H9 (cell line): ENCODE results near the gene EHD2. TPM values are rescaled to one million over a fixed set of nuclear protein-coding genes. Genes with fewer than 3 reads are reported as not detected.

Source experiments
- DNase-seq: peaks from one replicate; pipeline ENCODE4 v3.0.0-alpha.2; 2017
- H2AFZ ChIP-seq: one replicate; pipeline ENCODE4 v1.6.1; 2013; ENCODE audit warnings: mild to moderate bottlenecking, low read length, control low read depth, moderate library complexity
- H2AK5ac ChIP-seq: 2 replicates; pipeline ENCODE4 v1.6.1; 2013; ENCODE audit warnings: low read length, control low read depth, mixed read lengths; ENCODE audit not compliant: insufficient read length
- H2BK120ac ChIP-seq: one replicate; pipeline ENCODE4 v1.6.1; 2013; ENCODE audit warnings: low read depth, mild to moderate bottlenecking, low read length, control low read depth, inconsistent platforms; ENCODE audit not compliant: poor library complexity, severe bottlenecking
- H2BK12ac ChIP-seq: 2 replicates; pipeline ENCODE4 v1.6.1; 2013; ENCODE audit warnings: low read length, control low read depth, mixed read lengths, low read depth; ENCODE audit not compliant: insufficient read length
- H2BK15ac ChIP-seq: 2 replicates; pipeline ENCODE4 v1.6.1; 2013; ENCODE audit warnings: low read depth, low read length, control low read depth
- H2BK20ac ChIP-seq: one replicate; pipeline ENCODE4 v1.6.1; 2013; ENCODE audit warnings: low read depth, mild to moderate bottlenecking, low read length, control low read depth, inconsistent platforms; ENCODE audit not compliant: poor library complexity, severe bottlenecking
- H2BK5ac ChIP-seq: 2 replicates; pipeline ENCODE4 v1.6.1; 2013; ENCODE audit warnings: low read length, control low read depth, mixed read lengths; ENCODE audit not compliant: insufficient read length
- H3K14ac ChIP-seq: 2 replicates; pipeline ENCODE4 v1.6.1; 2013; ENCODE audit warnings: low read length, control low read depth; ENCODE audit not compliant: insufficient read depth
- H3K18ac ChIP-seq: 2 replicates; pipeline ENCODE4 v1.6.1; 2013; ENCODE audit warnings: low read depth, mild to moderate bottlenecking, mixed read lengths, low read length, control low read depth; ENCODE audit not compliant: insufficient read length
- H3K23ac ChIP-seq: 2 replicates; pipeline ENCODE4 v1.6.1; 2013; ENCODE audit warnings: low read length, control low read depth, mixed read lengths, low read depth; ENCODE audit not compliant: insufficient read length
- H3K23me2 ChIP-seq: 2 replicates; pipeline ENCODE4 v1.6.1; 2013; ENCODE audit warnings: low read depth, mild to moderate bottlenecking, mixed read lengths, low read length, control low read depth; ENCODE audit not compliant: insufficient read length, poor library complexity, severe bottlenecking
- H3K27ac ChIP-seq: 2 replicates; pipeline ENCODE4 v1.5.1; 2013; ENCODE audit warnings: low read length, control low read depth, mixed read lengths, low read depth; ENCODE audit not compliant: insufficient read length
- H3K27me3 ChIP-seq: 2 replicates; pipeline ENCODE4 v1.6.1; 2013; ENCODE audit warnings: low read length, control low read depth, inconsistent platforms; ENCODE audit not compliant: insufficient read depth
- H3K4ac ChIP-seq: 2 replicates; pipeline ENCODE4 v1.6.1; 2013; ENCODE audit warnings: low read depth, mild to moderate bottlenecking, control low read depth, inconsistent platforms, low read length, moderate library complexity
- H3K4me1 ChIP-seq: 2 replicates; pipeline ENCODE4 v1.6.1; 2013; ENCODE audit warnings: low read length, control low read depth, inconsistent platforms; ENCODE audit not compliant: insufficient read depth
- H3K4me2 ChIP-seq: 2 replicates; pipeline ENCODE4 v1.6.1; 2013; ENCODE audit warnings: low read length, control low read depth, mixed read lengths; ENCODE audit not compliant: insufficient read length, insufficient read depth
- H3K56ac ChIP-seq: 2 replicates; pipeline ENCODE4 v1.6.1; 2013; ENCODE audit warnings: low read depth, mild to moderate bottlenecking, mixed read lengths, low read length, control low read depth; ENCODE audit not compliant: insufficient read length
- H3K79me1 ChIP-seq: 2 replicates; pipeline ENCODE4 v1.6.1; 2013; ENCODE audit warnings: low read depth, mild to moderate bottlenecking, moderate library complexity, low read length, control low read depth, inconsistent platforms; ENCODE audit not compliant: insufficient read depth, poor library complexity, severe bottlenecking
- H3K79me2 ChIP-seq: 2 replicates; pipeline ENCODE4 v1.6.1; 2013; ENCODE audit warnings: low read length, control low read depth, inconsistent platforms; ENCODE audit not compliant: insufficient read depth
- H3K9ac ChIP-seq: 2 replicates; pipeline ENCODE4 v1.6.1; 2013; ENCODE audit warnings: low read length, control low read depth, mixed read lengths; ENCODE audit not compliant: insufficient read length; ENCODE audit errors: extremely low read depth
- H3K9me3 ChIP-seq: one replicate; pipeline ENCODE4 v1.6.1; 2013; ENCODE audit warnings: low read depth, low read length, inconsistent platforms; ENCODE audit not compliant: control insufficient read depth
- H3T11ph ChIP-seq: one replicate; pipeline ENCODE4 v1.6.1; 2013; ENCODE audit warnings: mild to moderate bottlenecking, low read length, control low read depth, inconsistent platforms
- H4K20me1 ChIP-seq: one replicate; pipeline ENCODE4 v1.6.1; 2013; ENCODE audit not compliant: control insufficient read depth, insufficient read length, insufficient read depth
- H4K5ac ChIP-seq: 2 replicates; pipeline ENCODE4 v1.6.1; 2013; ENCODE audit warnings: low read depth, mild to moderate bottlenecking, mixed read lengths, low read length, control low read depth; ENCODE audit not compliant: insufficient read length
- H4K8ac ChIP-seq: replicated peaks from 2 replicates; pipeline ENCODE4 v1.6.1; 2013; ENCODE audit warnings: low read length, control low read depth, mixed read lengths, low read depth; ENCODE audit not compliant: insufficient read length
- H4K91ac ChIP-seq: 2 replicates; pipeline ENCODE4 v1.6.1; 2013; ENCODE audit warnings: low read depth, mild to moderate bottlenecking, moderate library complexity, mixed read lengths, low read length, control low read depth; ENCODE audit not compliant: insufficient read length
- H3K27ac Mint-ChIP-seq, 3 experiments: 2 replicates in 2 of 3; 3 replicates in 1 of 3; pipeline ENCODE4 v1.8.0; 2020 to 2021; ENCODE audit warnings: mixed read lengths in 3 of 3, mild to moderate bottlenecking in 1 of 3, moderate library complexity in 1 of 3
- H3K27me3 Mint-ChIP-seq: 2 replicates; pipeline ENCODE4 v1.8.0; 2021; ENCODE audit warnings: low read depth, mild to moderate bottlenecking, moderate library complexity, mixed read lengths
- H3K36me3 Mint-ChIP-seq, 3 experiments: 2 replicates in 2 of 3; 3 replicates in 1 of 3; pipeline ENCODE4 v1.8.0; 2020 to 2021; ENCODE audit warnings: low read depth in 3 of 3, mixed read lengths in 3 of 3; ENCODE audit not compliant: insufficient read depth in 1 of 3
- H3K4me1 Mint-ChIP-seq, 2 experiments: 2 replicates each; pipeline ENCODE4 v1.8.0; 2020; ENCODE audit warnings: mixed read lengths in 2 of 2
- H3K4me3 Mint-ChIP-seq, 2 experiments: 2 replicates in 1 of 2; 3 replicates in 1 of 2; pipeline ENCODE4 v1.8.0; 2020 to 2021; ENCODE audit warnings: mild to moderate bottlenecking in 2 of 2, mixed read lengths in 2 of 2, moderate library complexity in 1 of 2
- H3K9me3 Mint-ChIP-seq, 2 experiments: 2 replicates in 1 of 2; 3 replicates in 1 of 2; pipeline ENCODE4 v1.8.0; 2020; ENCODE audit warnings: mild to moderate bottlenecking in 2 of 2, mixed read lengths in 2 of 2, moderate library complexity in 1 of 2
- WGBS: extraction: QIAGEN DNeasy Blood & Tissue Kit; methylation state at CpG from one replicate; pipeline ENCODE4 v1.1.7; 2013; ENCODE audit warnings: missing lambda C conversion rate, low lambda C conversion rate, mixed read lengths; ENCODE audit not compliant: insufficient read length; ENCODE audit errors: extremely low coverage; 5-methylcytosine and 5-hydroxymethylcytosine counted together
- total RNA-seq: library from RNA; stranded (reverse); gene quantifications from 2 replicates; pipeline ENCODE4 v1.2.1, GENCODE V29; 2021
- TF ChIP-seq, protein P1 (sequence below): fragments of 200-600 bp; sonication (generic); conservative IDR thresholded peaks from 3 replicates; pipeline ENCODE4 v1.8.0; 2021; ENCODE audit warnings: antibody characterized with exemption, mild to moderate bottlenecking

Gene EHD2
- total RNA-seq, 1 experiment from 2014 or later: 19.7 TPM

DNA sequence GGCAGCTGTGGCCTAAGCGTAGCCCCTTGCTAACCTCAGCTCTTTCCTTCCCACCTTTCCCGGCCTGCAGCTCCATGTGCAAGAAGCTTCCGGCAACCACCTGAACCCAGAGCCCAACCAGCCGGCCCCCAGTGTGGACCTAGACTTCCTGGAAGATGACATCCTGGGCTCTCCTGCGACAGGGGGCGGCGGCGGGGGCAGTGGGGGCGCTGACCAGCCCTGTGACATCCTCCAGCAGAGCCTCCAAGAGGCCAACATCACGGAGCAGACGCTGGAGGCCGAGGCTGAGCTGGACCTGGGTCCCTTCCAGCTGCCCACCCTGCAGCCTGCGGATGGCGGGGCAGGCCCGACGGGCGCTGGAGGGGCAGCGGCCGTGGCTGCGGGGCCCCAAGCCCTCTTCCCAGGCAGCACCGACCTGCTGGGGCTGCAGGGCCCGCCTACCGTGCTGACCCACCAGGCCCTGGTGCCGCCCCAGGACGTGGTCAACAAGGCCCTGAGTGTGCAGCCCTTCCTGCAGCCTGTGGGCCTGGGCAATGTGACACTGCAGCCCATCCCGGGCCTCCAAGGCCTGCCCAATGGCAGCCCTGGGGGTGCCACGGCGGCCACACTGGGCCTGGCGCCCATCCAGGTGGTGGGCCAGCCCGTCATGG, 33.8 kb upstream of the EHD2 start:
- Histone ChIP-seq H2BK5ac (no peak overlapping the region), H3T11ph (no peak overlapping the region), H3K23ac (no peak overlapping the region), H4K91ac (no peak overlapping the region), H4K20me1 (no peaks in the 10 kb centered on the region), H3K27ac (no peak overlapping the region), H2AK5ac (no peak overlapping the region), H3K23me2 (no peaks in the 10 kb centered on the region), H3K4me2 (no peak overlapping the region), H4K5ac (no peak overlapping the region), H3K4ac (no peak overlapping the region), H3K79me2 (no peaks in the 10 kb centered on the region), H3K27me3 (no peaks in the 10 kb centered on the region), H3K4me1 (no peaks in the 10 kb centered on the region), H2BK15ac (no peak overlapping the region), H2BK12ac (no peak overlapping the region), H2AFZ (no peak overlapping the region), H3K18ac (no peak overlapping the region), H4K8ac (no peak overlapping the region), H2BK120ac (no peak overlapping the region), H3K56ac (no peak overlapping the region), H3K79me1 (no peaks in the 10 kb centered on the region), H3K9me3 (no peaks in the 10 kb centered on the region), H2BK20ac (no peak overlapping the region), H3K9ac (no peak overlapping the region), H3K14ac (no peak overlapping the region)
- H3K27me3 Mint-ChIP-seq: no peaks in the 10 kb centered on the region
- no peak overlapping the region for H3K4me3 Mint-ChIP-seq
- no peaks in the 10 kb centered on the region for H3K4me1 Mint-ChIP-seq
- no peak overlapping the region; a peak in 1 of 7 replicates for H3K27ac Mint-ChIP-seq
- H3K36me3 Mint-ChIP-seq: peaks cover 18 to 50% (median 38%) of the 10 kb centered on the region in 3 experiments
- no CpG with 5 or more reads among the region's 30 CpGs for WGBS
- TF ChIP-seq, protein P1, sequence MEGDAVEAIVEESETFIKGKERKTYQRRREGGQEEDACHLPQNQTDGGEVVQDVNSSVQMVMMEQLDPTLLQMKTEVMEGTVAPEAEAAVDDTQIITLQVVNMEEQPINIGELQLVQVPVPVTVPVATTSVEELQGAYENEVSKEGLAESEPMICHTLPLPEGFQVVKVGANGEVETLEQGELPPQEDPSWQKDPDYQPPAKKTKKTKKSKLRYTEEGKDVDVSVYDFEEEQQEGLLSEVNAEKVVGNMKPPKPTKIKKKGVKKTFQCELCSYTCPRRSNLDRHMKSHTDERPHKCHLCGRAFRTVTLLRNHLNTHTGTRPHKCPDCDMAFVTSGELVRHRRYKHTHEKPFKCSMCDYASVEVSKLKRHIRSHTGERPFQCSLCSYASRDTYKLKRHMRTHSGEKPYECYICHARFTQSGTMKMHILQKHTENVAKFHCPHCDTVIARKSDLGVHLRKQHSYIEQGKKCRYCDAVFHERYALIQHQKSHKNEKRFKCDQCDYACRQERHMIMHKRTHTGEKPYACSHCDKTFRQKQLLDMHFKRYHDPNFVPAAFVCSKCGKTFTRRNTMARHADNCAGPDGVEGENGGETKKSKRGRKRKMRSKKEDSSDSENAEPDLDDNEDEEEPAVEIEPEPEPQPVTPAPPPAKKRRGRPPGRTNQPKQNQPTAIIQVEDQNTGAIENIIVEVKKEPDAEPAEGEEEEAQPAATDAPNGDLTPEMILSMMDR: no peak
- no peak for DNase-seq
- H3K9me3 Mint-ChIP-seq: no peaks in the 10 kb centered on the region
